PC-9 (cell line): Measurements from ENCODE around the gene LRRC26.

Experiments used
- CTCF ChIP-seq: fragments of 200-600 bp; sonication (generic); conservative IDR thresholded peaks from 2 replicates; pipeline ENCODE4 v1.6.1; 2017; ENCODE audit warnings: mixed run types, antibody characterized with exemption, mild to moderate bottlenecking, moderate library complexity
- EZH2 ChIP-seq: fragments of 200-600 bp; sonication (generic); IDR thresholded peaks from 2 replicates; pipeline ENCODE4 v1.8.0; 2017; ENCODE audit warnings: antibody characterized with exemption, low read depth

- TF ChIP-seq CTCF (no peak), EZH2 (no peak)
These were observed 22.6 kb upstream of the LRRC26 start for GRCh38 chr9:137192448-137192780.
